ENCODE data around the gene APOC4. TPM values are rescaled to one million over a fixed set of nuclear protein-coding genes. Genes with fewer than 3 reads are reported as not detected.

APOC4 gene
- total RNA-seq, 1 experiment from 2014 or later = not detected

DNA sequence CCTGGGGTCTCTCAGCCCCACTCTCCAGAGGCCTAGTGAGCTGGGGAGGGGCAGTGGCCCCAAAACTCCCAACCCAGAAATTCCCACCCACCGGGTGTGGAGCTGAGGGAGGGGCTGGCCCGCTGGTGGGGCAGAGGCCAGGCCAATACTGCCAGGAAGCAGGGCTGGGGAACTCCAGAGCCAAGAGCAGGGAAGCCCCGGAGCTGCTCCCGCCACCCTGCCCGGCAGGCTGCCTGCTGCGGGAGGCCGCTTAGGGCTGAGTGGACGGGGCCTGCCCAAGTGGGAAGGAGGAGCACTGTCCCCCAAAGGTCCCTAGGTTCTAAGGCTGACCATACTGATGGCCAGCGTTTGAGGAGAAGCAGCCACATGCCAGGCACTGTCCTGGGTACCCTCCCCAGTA lies 46.2 kb downstream of the APOC4 start:
- TF ChIP-seq SIN3A (IDR thresholded peaks at IDR 0.05; ENCODE audit: borderline replicate concordance, insufficient read depth, low read depth, low read length) (no peak), CTCF (IDR thresholded peaks at IDR 0.05) (no peak), REST (IDR thresholded peaks at IDR 0.05; ENCODE audit: insufficient read depth in 1 of 2, low read depth in 2 of 2, low read length in 1 of 2) (no peak)
- Histone ChIP-seq H3K9me3 (ENCODE audit: control insufficient read depth, insufficient read depth, low read depth, low read length) (no peaks in the 10 kb centered on the region), H3K4me1 (ENCODE audit: control insufficient read depth, insufficient read depth, low read length) (no peaks in the 10 kb centered on the region), H3K27ac (ENCODE audit: low read length) (no peak overlapping the region), H3K27me3 (ENCODE audit: control insufficient read depth, insufficient read depth, low read length) (no peaks in the 10 kb centered on the region), H3K4me3 (ENCODE audit: low read depth in 2 of 2, low read length in 2 of 2) (no peak overlapping the region), H3K36me3 (ENCODE audit: control insufficient read depth, insufficient read depth, low read length) (no peaks in the 10 kb centered on the region)
- ATAC-seq = no peak; the same call in 1 of the 2 replicates
- ChIA-PET POLR2A (no interaction called here), CTCF (no interaction called here)
- no peak for DNase-seq (ENCODE audit: low read depth, low spot score)
- BruUV-seq (replicated peaks) = no TSS peak
- intact Hi-C loops (cut with micrococcal nuclease; ENCODE audit: unreplicated experiment) (no loop called here), in situ Hi-C loops (cut with HindIII; ENCODE audit: low pct_unique_long_range_greater_than_20kb, low sequenced_read_pairs) (no loop called here)

DNA sequence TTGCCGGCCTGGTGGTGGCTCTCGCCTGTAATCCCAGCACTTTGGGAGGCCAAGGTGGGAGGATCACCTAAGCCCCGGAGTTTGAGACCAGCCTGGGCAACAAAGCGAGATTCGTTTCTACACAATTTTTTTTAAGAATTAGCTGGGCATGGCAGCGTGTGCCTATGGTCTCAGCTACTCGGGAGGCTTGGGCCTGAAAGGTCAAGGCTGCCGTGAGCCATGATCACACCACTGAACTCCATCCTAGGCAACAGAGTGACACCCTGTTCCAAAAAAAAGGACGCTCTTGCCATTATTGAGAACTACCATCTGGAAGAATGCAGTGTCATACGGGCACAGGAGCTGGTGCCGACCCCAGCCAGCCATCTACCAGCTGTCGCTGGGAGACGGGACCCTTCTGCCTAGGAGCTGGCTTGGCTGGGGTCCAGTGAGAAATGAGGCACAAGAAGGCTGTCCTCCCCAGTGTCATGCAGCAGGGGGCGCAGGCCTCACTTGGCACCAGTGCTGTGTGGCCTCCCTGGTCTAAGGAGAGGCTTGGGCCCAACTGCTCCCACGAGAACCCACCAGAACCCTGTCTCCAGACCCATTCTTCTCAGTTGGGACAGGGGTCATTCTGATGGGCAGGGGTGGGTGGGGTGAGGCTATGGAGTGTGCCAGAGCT lies 47.0 kb downstream of the APOC4 start:
- intact Hi-C loops (cut with micrococcal nuclease; ENCODE audit: unreplicated experiment) = no loop called here
- H3K27ac ChIP-seq (ENCODE audit: low read length) = no peak overlapping the region
- BruUV-seq (replicated peaks) = no TSS peak
- ChIA-PET POLR2A (no interaction called here), CTCF (no interaction called here)
- ATAC-seq (peak; percentile 61), DNase-seq (ENCODE audit: low read depth, low spot score) (no peak)
- no peaks in the 10 kb centered on the region for H3K9me3 ChIP-seq (ENCODE audit: control insufficient read depth, insufficient read depth, low read depth, low read length)
- in situ Hi-C loops (cut with HindIII; ENCODE audit: low pct_unique_long_range_greater_than_20kb, low sequenced_read_pairs) = no loop called here
- no peaks in the 10 kb centered on the region for H3K4me1 ChIP-seq (ENCODE audit: control insufficient read depth, insufficient read depth, low read length)
- no peak for TF ChIP-seq REST (IDR thresholded peaks at IDR 0.05; ENCODE audit: insufficient read depth in 1 of 2, low read depth in 2 of 2, low read length in 1 of 2)
- no peak; the same call in 1 of the 2 replicates for TF ChIP-seq CTCF (IDR thresholded peaks at IDR 0.05)
- H3K36me3 ChIP-seq (ENCODE audit: control insufficient read depth, insufficient read depth, low read length) = no peaks in the 10 kb centered on the region
- no peaks in the 10 kb centered on the region for H3K27me3 ChIP-seq (ENCODE audit: control insufficient read depth, insufficient read depth, low read length)
- no peak overlapping the region for H3K4me3 ChIP-seq (ENCODE audit: low read depth in 2 of 2, low read length in 2 of 2)

Measured in Panc1 (cell line).